ENCODE results near the gene CREB3L4. TPM values are rescaled to one million over a fixed set of nuclear protein-coding genes. Genes with fewer than 3 reads are reported as not detected.
A peak's percentile ranks its signal among the peaks of the same experiment; 100 is the strongest.

Gene CREB3L4
- total and polyA plus RNA-seq, 2 experiments from 2014 or later: 4.3 to 4.4 TPM

GRCh38 chr1:153962088-153963029 lies 5.3 kb upstream of the CREB3L4 start:
- DNase-seq: peak; percentile 83
- Histone ChIP-seq H3K4me3 (peak overlapping the region; percentile 77), H3K79me2 (ENCODE audit: insufficient read depth) (peaks cover 57% of the 10 kb centered on the region), H3K9me2 (ENCODE audit: insufficient read depth) (no peaks in the 10 kb centered on the region), H3K27me3 (replicated peaks; ENCODE audit: insufficient read depth) (no peaks in the 10 kb centered on the region), H3K27ac (peak overlapping the region; percentile 81), H3K4me2 (ENCODE audit: unreplicated experiment) (peak overlapping the region; percentile 94), H3K4me1 (ENCODE audit: insufficient read depth) (peaks cover 13% of the 10 kb centered on the region), H3K9me3 (ENCODE audit: low read depth) (no peaks in the 10 kb centered on the region), H3F3A (ENCODE audit: insufficient read depth) (peaks cover 22% of the 10 kb centered on the region), H4K20me1 (ENCODE audit: insufficient read depth) (no peaks in the 10 kb centered on the region), H3K9ac (peak overlapping the region; percentile 88), H2AFZ (peak overlapping the region; percentile 75), H3K36me3 (ENCODE audit: low read depth) (no peaks in the 10 kb centered on the region)
- in situ Hi-C loops (cut with MboI): no loop called here
- WGBS, 2 experiments (ENCODE audit: low coverage in 1 of 2, low lambda C conversion rate in 2 of 2, missing lambda C conversion rate in 2 of 2): 28 to 42% methylated on average over 15 to 16 of the region's 16 CpGs
- TF ChIP-seq EZH2phosphoT487 (IDR thresholded peaks at IDR 0.05; ENCODE audit: insufficient read depth, low read depth): no peak
- TF ChIP-seq EZH2 (IDR thresholded peaks at IDR 0.05; ENCODE audit: insufficient read depth, poor library complexity, severe bottlenecking): no peak

DNA sequence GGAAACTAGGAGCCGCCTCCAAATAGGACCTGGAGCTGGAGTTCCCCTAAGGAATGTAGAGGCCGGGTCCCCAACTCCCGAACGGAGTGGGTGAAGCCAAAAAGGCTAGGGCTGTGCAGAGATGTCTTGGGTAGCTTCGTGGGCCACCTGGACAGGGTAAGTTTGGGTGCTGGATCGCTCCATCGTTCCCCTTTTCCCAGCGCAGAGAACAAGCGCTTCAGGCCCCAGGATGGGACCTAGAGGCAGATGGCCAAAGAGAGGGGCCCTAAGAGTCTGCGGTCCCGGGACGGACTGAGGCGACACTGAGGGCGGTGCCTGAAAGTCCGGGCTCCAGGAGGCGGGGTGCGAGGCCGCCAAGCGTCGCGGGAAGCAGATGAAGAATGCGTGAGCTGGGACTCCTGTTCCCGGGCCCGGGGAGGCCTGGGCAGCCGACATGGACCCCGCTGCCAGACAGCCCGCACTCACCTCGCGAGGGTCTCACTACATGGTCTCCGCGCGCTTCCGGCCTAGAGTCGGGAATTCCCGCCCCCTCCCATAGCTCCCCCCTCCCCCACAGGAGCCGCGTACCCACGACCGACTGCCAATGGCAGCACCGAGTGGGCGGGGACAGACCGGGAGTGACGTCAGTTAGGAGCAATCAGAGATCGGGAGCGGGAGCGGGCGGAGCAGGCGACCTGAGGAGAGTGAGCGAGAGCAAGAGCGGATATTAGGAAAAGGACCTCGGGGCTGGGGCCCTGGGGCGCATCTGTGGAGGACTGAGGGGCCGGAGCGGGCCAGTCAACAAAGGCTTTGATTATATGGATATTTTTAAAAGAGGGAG lies 4.5 kb upstream of the CREB3L4 start, which contains the start of gene SLC39A1:
Gene SLC39A1 (minus strand): TSS at position 508 of the 820 bp plus-strand sequence. CDS start 822 bp downstream, outside the sequence.
- WGBS, 2 experiments (ENCODE audit: low coverage in 1 of 2, low lambda C conversion rate in 2 of 2, missing lambda C conversion rate in 2 of 2): 1% methylated on average over 43 to 53 of the region's 54 CpGs
- Histone ChIP-seq H3K27ac (peak within 1 kb of the TSS; percentile 81), H3F3A (ENCODE audit: insufficient read depth) (peaks cover 22% of the 10 kb centered on the region), H3K9me2 (ENCODE audit: insufficient read depth) (no peaks in the 10 kb centered on the region), H3K36me3 (ENCODE audit: low read depth) (no peaks in the 10 kb centered on the region), H2AFZ (peak within 1 kb of the TSS; percentile 75), H3K4me3 (peak within 1 kb of the TSS; percentile 77), H3K27me3 (replicated peaks; ENCODE audit: insufficient read depth) (no peaks in the 10 kb centered on the region), H3K79me2 (ENCODE audit: insufficient read depth) (peaks cover 48% of the 10 kb centered on the region), H3K9ac (peak within 1 kb of the TSS; percentile 88), H3K4me2 (ENCODE audit: unreplicated experiment) (peak within 1 kb of the TSS; percentile 94), H3K9me3 (ENCODE audit: low read depth) (no peaks in the 10 kb centered on the region), H4K20me1 (ENCODE audit: insufficient read depth) (no peaks in the 10 kb centered on the region), H3K4me1 (ENCODE audit: insufficient read depth) (peaks cover 16% of the 10 kb centered on the region)
- TF ChIP-seq EZH2 (IDR thresholded peaks at IDR 0.05; ENCODE audit: insufficient read depth, poor library complexity, severe bottlenecking): no peak
- TF ChIP-seq EZH2phosphoT487 (IDR thresholded peaks at IDR 0.05; ENCODE audit: insufficient read depth, low read depth): no peak
- peak; percentile 98 for DNase-seq
- in situ Hi-C loops (cut with MboI): no loop called here

- peak overlapping the region; percentile 94 for H3K4me2 ChIP-seq (ENCODE audit: unreplicated experiment)
- H3K36me3 ChIP-seq (ENCODE audit: low read depth): no peaks in the 10 kb centered on the region
- peaks cover 21% of the 10 kb centered on the region for H3K4me1 ChIP-seq (ENCODE audit: insufficient read depth)
- peaks cover 47% of the 10 kb centered on the region for H3K79me2 ChIP-seq (ENCODE audit: insufficient read depth)
- no peaks in the 10 kb centered on the region for H4K20me1 ChIP-seq (ENCODE audit: insufficient read depth)
- H3K27me3 ChIP-seq (replicated peaks; ENCODE audit: insufficient read depth): no peaks in the 10 kb centered on the region
- TF ChIP-seq EZH2 (IDR thresholded peaks at IDR 0.05; ENCODE audit: insufficient read depth, poor library complexity, severe bottlenecking) (no peak), EZH2phosphoT487 (IDR thresholded peaks at IDR 0.05; ENCODE audit: insufficient read depth, low read depth) (no peak)
- peak overlapping the region; percentile 75 for H2AFZ ChIP-seq
- H3F3A ChIP-seq (ENCODE audit: insufficient read depth): peaks cover 22% of the 10 kb centered on the region
- no peaks in the 10 kb centered on the region for H3K9me2 ChIP-seq (ENCODE audit: insufficient read depth)
- WGBS, 2 experiments (ENCODE audit: low coverage in 1 of 2, low lambda C conversion rate in 2 of 2, missing lambda C conversion rate in 2 of 2): 3 to 4% methylated on average over 22 of the region's 22 CpGs
- H3K9ac ChIP-seq: peak overlapping the region; percentile 88
- peak; percentile 58 for DNase-seq
- peak overlapping the region; percentile 77 for H3K4me3 ChIP-seq
- in situ Hi-C loops (cut with MboI): no loop called here
- H3K27ac ChIP-seq: peak overlapping the region; percentile 81
- H3K9me3 ChIP-seq (ENCODE audit: low read depth): no peaks in the 10 kb centered on the region
Observed at GRCh38 chr1:153963850-153964331, 3.8 kb upstream of the CREB3L4 start.

GRCh38 chr1:153968000-153968363 lies 280 bp downstream of the CREB3L4 start:
- in situ Hi-C loops (cut with MboI): no loop called here
- Histone ChIP-seq H3F3A (ENCODE audit: insufficient read depth) (peaks cover 13% of the 10 kb centered on the region), H3K4me3 (peak overlapping the region; percentile 91), H3K4me2 (ENCODE audit: unreplicated experiment) (peak overlapping the region; percentile 96), H3K9ac (peak overlapping the region; percentile 85), H3K4me1 (ENCODE audit: insufficient read depth) (peaks cover 21% of the 10 kb centered on the region), H3K9me3 (ENCODE audit: low read depth) (no peaks in the 10 kb centered on the region), H3K9me2 (ENCODE audit: insufficient read depth) (no peaks in the 10 kb centered on the region), H3K27ac (peak overlapping the region; percentile 87), H4K20me1 (ENCODE audit: insufficient read depth) (no peaks in the 10 kb centered on the region), H3K36me3 (ENCODE audit: low read depth) (no peaks in the 10 kb centered on the region), H3K79me2 (ENCODE audit: insufficient read depth) (peaks cover 28% of the 10 kb centered on the region), H2AFZ (peak overlapping the region; percentile 94), H3K27me3 (replicated peaks; ENCODE audit: insufficient read depth) (no peaks in the 10 kb centered on the region)
- peak; percentile 47 for DNase-seq
- no peak for TF ChIP-seq EZH2phosphoT487 (IDR thresholded peaks at IDR 0.05; ENCODE audit: insufficient read depth, low read depth)
- TF ChIP-seq EZH2 (IDR thresholded peaks at IDR 0.05; ENCODE audit: insufficient read depth, poor library complexity, severe bottlenecking): no peak
- 0 to 1% methylated on average over 8 of the region's 8 CpGs for whole genome bisulfite sequencing, 2 experiments (ENCODE audit: low coverage in 1 of 2, low lambda C conversion rate in 2 of 2, missing lambda C conversion rate in 2 of 2)

Data from GM23248 (cell line).